Measurements from ENCODE around the gene SNRNP200.

The SNRNP200 gene

GRCh38 chr2:96326564-96326963 lies 21.2 kb upstream of the SNRNP200 start:
- DNase-seq (ENCODE audit: low spot score): no peak
- TF ChIP-seq CTCF (IDR thresholded peaks at IDR 0.05; ENCODE audit: borderline replicate concordance, control extremely low read depth, extremely low read depth, insufficient read depth, missing control alignments): no peak
- in situ Hi-C loops (cut with MboI; ENCODE audit: low sequenced_read_pairs, unreplicated experiment): no loop called here

- in situ Hi-C loops (cut with MboI; ENCODE audit: low sequenced_read_pairs, unreplicated experiment): no loop called here
- TF ChIP-seq CTCF (IDR thresholded peaks at IDR 0.05; ENCODE audit: borderline replicate concordance, control extremely low read depth, extremely low read depth, insufficient read depth, missing control alignments): no peak
- DNase-seq (ENCODE audit: low spot score): peak; percentile 50
These were observed 20.5 kb upstream of the SNRNP200 start for GRCh38 chr2:96325884-96326255.

- DNase-seq (ENCODE audit: low spot score): peak; percentile 71
- TF ChIP-seq CTCF (IDR thresholded peaks at IDR 0.05; ENCODE audit: borderline replicate concordance, control extremely low read depth, extremely low read depth, insufficient read depth, missing control alignments): no peak
- in situ Hi-C loops (cut with MboI; ENCODE audit: low sequenced_read_pairs, unreplicated experiment): no loop called here
These were observed 19.9 kb upstream of the SNRNP200 start, which contains the start of gene ITPRIPL1 for GRCh38 chr2:96325041-96325883. Gene ITPRIPL1 (plus strand): TSS chr2:96325317. CDS start chr2:96325840, 523 bp downstream.

GRCh38 chr2:96324721-96325040 lies 19.3 kb upstream of the SNRNP200 start:
- DNase-seq (ENCODE audit: low spot score): peak; percentile 56
- TF ChIP-seq CTCF (IDR thresholded peaks at IDR 0.05; ENCODE audit: borderline replicate concordance, control extremely low read depth, extremely low read depth, insufficient read depth, missing control alignments): no peak
- in situ Hi-C loops (cut with MboI; ENCODE audit: low sequenced_read_pairs, unreplicated experiment): no loop called here

GRCh38 chr2:96323849-96324248 lies 18.5 kb upstream of the SNRNP200 start:
- no peak for TF ChIP-seq CTCF (IDR thresholded peaks at IDR 0.05; ENCODE audit: borderline replicate concordance, control extremely low read depth, extremely low read depth, insufficient read depth, missing control alignments)
- in situ Hi-C loops (cut with MboI; ENCODE audit: low sequenced_read_pairs, unreplicated experiment): no loop called here
- no peak for DNase-seq (ENCODE audit: low spot score)

- DNase-seq (ENCODE audit: low spot score): peak; percentile 61
- in situ Hi-C loops (cut with MboI; ENCODE audit: low sequenced_read_pairs, unreplicated experiment): no loop called here
- TF ChIP-seq CTCF (IDR thresholded peaks at IDR 0.05; ENCODE audit: borderline replicate concordance, control extremely low read depth, extremely low read depth, insufficient read depth, missing control alignments): no peak
These were observed 15.6 kb upstream of the SNRNP200 start for GRCh38 chr2:96320728-96321622.
